WERI-Rb-1 (cell line): Measurements from ENCODE around the gene CNEP1R1.

Source experiments
- DNase-seq: peaks from one replicate; pipeline ENCODE4 v3.0.0-alpha.2; 2020
- H3K27ac ChIP-seq: fragments of 250-450 bp; sonication (Bioruptor Pico); 2 replicates; pipeline ENCODE4 v1.5.1; 2020; ENCODE audit warnings: mild to moderate bottlenecking, moderate library complexity
- H3K27me3 ChIP-seq: fragments of 250-450 bp; sonication (Bioruptor Pico); 2 replicates; pipeline ENCODE4 v1.5.1; 2021; ENCODE audit warnings: mild to moderate bottlenecking, low read depth, moderate library complexity; ENCODE audit not compliant: insufficient read depth, severe bottlenecking
- H3K36me3 ChIP-seq: fragments of 250-450 bp; sonication (Bioruptor Pico); 2 replicates; pipeline ENCODE4 v1.5.1; 2020; ENCODE audit warnings: mild to moderate bottlenecking, moderate library complexity
- H3K4me3 ChIP-seq: 2 replicates; pipeline ENCODE4 v1.5.1; 2011; ENCODE audit warnings: low read depth, mild to moderate bottlenecking, control low read depth, low read length
- H3K9me3 ChIP-seq: fragments of 250-450 bp; sonication (Bioruptor Pico); 2 replicates; pipeline ENCODE4 v1.5.1; 2021; ENCODE audit warnings: mild to moderate bottlenecking, moderate library complexity; ENCODE audit not compliant: severe bottlenecking
- CTCF ChIP-seq: IDR thresholded peaks from 2 replicates; pipeline ENCODE4 v1.5.1; 2011; ENCODE audit warnings: low read depth, mild to moderate bottlenecking, control low read depth, inconsistent platforms, low read length

Gene CNEP1R1

GRCh38 chr16:49998991-49999390 is 26.0 kb upstream of the CNEP1R1 start:
- H3K4me3 ChIP-seq: no peak overlapping the region
- H3K36me3 ChIP-seq: no peaks in the 10 kb centered on the region
- H3K27ac ChIP-seq: no peak overlapping the region
- no peaks in the 10 kb centered on the region for H3K9me3 ChIP-seq
- DNase-seq: no peak
- H3K27me3 ChIP-seq: no peaks in the 10 kb centered on the region
- no peak for TF ChIP-seq CTCF

- Histone ChIP-seq H3K27ac (no peak overlapping the region), H3K9me3 (no peaks in the 10 kb centered on the region), H3K4me3 (no peak overlapping the region), H3K27me3 (no peaks in the 10 kb centered on the region), H3K36me3 (no peaks in the 10 kb centered on the region)
- no peak for DNase-seq
- TF ChIP-seq CTCF: no peak
These were observed 23.9 kb upstream of the CNEP1R1 start for GRCh38 chr16:50001144-50001543.

DNA sequence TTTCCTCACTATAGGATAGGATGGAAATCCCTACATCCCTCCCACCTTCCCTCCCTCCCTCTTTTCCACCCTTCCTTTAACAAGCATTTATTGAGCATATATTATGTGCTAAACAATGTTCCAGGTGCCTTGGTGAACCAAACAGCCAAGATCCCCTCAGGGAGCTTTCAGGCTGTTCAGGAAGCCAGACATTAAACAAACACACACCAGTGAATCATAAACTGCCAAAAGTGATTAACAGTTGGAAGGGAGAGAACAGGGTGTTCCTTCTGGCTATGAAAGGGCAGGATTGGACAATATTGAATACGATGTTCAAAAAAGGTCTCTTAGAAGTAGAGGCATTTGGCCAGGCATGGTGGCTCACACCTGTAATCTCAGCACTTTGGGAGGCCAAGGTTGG is 22.8 kb upstream of the CNEP1R1 start:
- Histone ChIP-seq H3K27me3 (no peaks in the 10 kb centered on the region), H3K4me3 (no peak overlapping the region), H3K9me3 (no peaks in the 10 kb centered on the region), H3K36me3 (no peaks in the 10 kb centered on the region), H3K27ac (no peak overlapping the region)
- no peak for DNase-seq
- no peak for TF ChIP-seq CTCF

DNA sequence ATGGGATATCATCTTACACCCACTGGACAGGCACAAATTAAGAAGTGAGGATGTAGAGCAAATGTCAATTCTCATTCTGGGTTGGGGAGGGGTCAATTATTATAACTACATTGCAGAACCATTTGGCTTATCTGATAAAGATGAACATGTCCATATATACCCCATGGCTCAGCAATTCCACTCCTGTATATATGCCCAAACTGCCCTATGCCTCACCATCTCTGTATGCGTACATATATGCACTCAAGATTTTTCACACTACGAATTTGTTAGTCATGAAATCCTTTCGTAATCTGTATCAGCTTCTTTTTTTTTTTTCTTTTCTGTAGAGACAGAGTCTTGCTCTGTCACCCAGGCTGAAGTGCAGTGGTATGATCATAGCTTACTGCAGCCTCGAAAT is 20.8 kb upstream of the CNEP1R1 start:
- H3K4me3 ChIP-seq: no peak overlapping the region
- no peak overlapping the region for H3K27ac ChIP-seq
- no peaks in the 10 kb centered on the region for H3K27me3 ChIP-seq
- no peaks in the 10 kb centered on the region for H3K36me3 ChIP-seq
- no peaks in the 10 kb centered on the region for H3K9me3 ChIP-seq
- no peak for TF ChIP-seq CTCF
- no peak for DNase-seq

GRCh38 chr16:50006964-50007363 is 18.1 kb upstream of the CNEP1R1 start:
- Histone ChIP-seq H3K36me3 (no peaks in the 10 kb centered on the region), H3K27me3 (no peaks in the 10 kb centered on the region), H3K9me3 (no peaks in the 10 kb centered on the region), H3K27ac (no peak overlapping the region), H3K4me3 (no peak overlapping the region)
- TF ChIP-seq CTCF: no peak
- DNase-seq: no peak

DNA sequence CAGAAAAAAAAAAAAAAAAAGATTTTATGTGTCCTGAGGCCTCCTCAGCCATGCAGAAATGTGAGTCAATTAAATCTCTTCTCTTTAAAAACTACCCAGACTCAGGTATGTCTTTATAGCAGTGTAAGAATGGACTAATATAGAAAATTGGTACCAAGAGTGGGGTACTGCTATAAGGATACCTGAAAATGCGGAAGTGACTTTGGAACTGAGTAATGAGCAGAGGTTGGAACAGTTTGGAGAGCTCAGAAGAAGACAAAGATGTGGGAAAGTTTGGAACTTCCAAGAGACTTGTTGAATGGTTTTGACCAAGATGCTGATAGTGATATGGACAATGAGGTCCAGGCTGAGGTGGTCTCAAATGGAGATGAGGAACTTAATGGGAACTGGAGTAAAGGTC is 17.3 kb upstream of the CNEP1R1 start:
- H3K36me3 ChIP-seq: no peaks in the 10 kb centered on the region
- no peaks in the 10 kb centered on the region for H3K27me3 ChIP-seq
- H3K27ac ChIP-seq: no peak overlapping the region
- no peak for TF ChIP-seq CTCF
- DNase-seq: no peak
- no peak overlapping the region for H3K4me3 ChIP-seq
- no peaks in the 10 kb centered on the region for H3K9me3 ChIP-seq
